IMR-90 (cell line): Measurements from ENCODE around the gene H2BK1. TPM values are rescaled to one million over a fixed set of nuclear protein-coding genes. Genes with fewer than 3 reads are reported as not detected.

Source experiments
- ATAC-seq: fragments of 200-7000 bp; cut with Tn5 transposase; 2 replicates; pipeline ENCODE4 v1.9.1; 2020; ENCODE audit warnings: low read depth, mild to moderate bottlenecking, moderate library complexity
- BruUV-seq: library from RNA; stranded (reverse); fragments of 400-500 nt; replicated peaks from 2 replicates; lab custom pipeline; 2021; lab: Mats Ljungman, UMichigan
- CTCF ChIA-PET: fragments of 300-600 bp; formaldehyde crosslinking; extraction: SDS; loops from one replicate; lab custom pipeline; 2021; ENCODE audit warnings: antibody characterized with exemption; lab: Yijun Ruan, JAX
- POLR2A ChIA-PET: fragments of 300-600 bp; sonication (Branson Sonifier 250); formaldehyde crosslinking; loops from one replicate; lab custom pipeline; 2022; ENCODE audit warnings: antibody characterized with exemption; ENCODE audit not compliant: unreplicated experiment; lab: Charles Lee
- DNase-seq: peaks from one replicate; pipeline ENCODE4 v3.0.0; 2013
- H2AFZ ChIP-seq: replicated peaks from 2 replicates; pipeline ENCODE3; 2013; ENCODE audit warnings: low read length, mild to moderate bottlenecking; ENCODE audit not compliant: poor library complexity
- H2AK5ac ChIP-seq: 2 replicates; pipeline ENCODE4 v1.6.1; 2013; ENCODE audit warnings: low read depth, low read length, inconsistent platforms
- H2AK9ac ChIP-seq: replicated peaks from 2 replicates; pipeline ENCODE3; 2013; ENCODE audit warnings: mild to moderate bottlenecking, low read depth, low read length, moderate library complexity; ENCODE audit not compliant: poor library complexity
- H2BK120ac ChIP-seq: 2 replicates; pipeline ENCODE4 v1.6.1; 2013; ENCODE audit warnings: low read depth, low read length, inconsistent platforms
- H2BK15ac ChIP-seq: 3 replicates; pipeline ENCODE4 v1.6.1; 2013; ENCODE audit warnings: low read depth, low read length, inconsistent platforms
- H2BK20ac ChIP-seq: 2 replicates; pipeline ENCODE4 v1.6.1; 2013; ENCODE audit warnings: low read depth, mild to moderate bottlenecking, inconsistent platforms, low read length, moderate library complexity
- H2BK5ac ChIP-seq: 2 replicates; pipeline ENCODE4 v1.6.1; 2013; ENCODE audit warnings: mild to moderate bottlenecking, low read depth, low read length, inconsistent platforms; ENCODE audit not compliant: poor library complexity, severe bottlenecking
- H3K14ac ChIP-seq: replicated peaks from 2 replicates; pipeline ENCODE4 v1.6.1; 2013; ENCODE audit warnings: low read depth, low read length, inconsistent platforms
- H3K18ac ChIP-seq: 2 replicates; pipeline ENCODE4 v1.6.1; 2013; ENCODE audit warnings: low read depth, low read length, control low read depth
- H3K23ac ChIP-seq: 2 replicates; pipeline ENCODE4 v1.6.1; 2013; ENCODE audit warnings: low read depth, low read length, inconsistent platforms
- H3K27ac ChIP-seq: 2 replicates; pipeline ENCODE4 v1.5.1; 2013; ENCODE audit warnings: mild to moderate bottlenecking, control low read depth, low read length; ENCODE audit not compliant: insufficient read depth
- H3K27me3 ChIP-seq: 2 replicates; pipeline ENCODE4 v1.6.1; 2013; ENCODE audit warnings: low read length; ENCODE audit not compliant: control insufficient read depth, insufficient read depth
- H3K36me3 ChIP-seq: 2 replicates; pipeline ENCODE4 v1.6.1; 2013; ENCODE audit warnings: low read length, mixed read lengths; ENCODE audit not compliant: control insufficient read depth, insufficient read depth
- H3K4ac ChIP-seq: 2 replicates; pipeline ENCODE4 v1.6.1; 2013; ENCODE audit warnings: low read depth, low read length, inconsistent platforms
- H3K4me1 ChIP-seq: 2 replicates; pipeline ENCODE4 v1.6.1; 2013; ENCODE audit warnings: low read length, mixed read lengths; ENCODE audit not compliant: control insufficient read depth, insufficient read depth
- H3K4me2 ChIP-seq: 2 replicates; pipeline ENCODE4 v1.6.1; 2013; ENCODE audit warnings: low read depth, mild to moderate bottlenecking, control low read depth, low read length, moderate library complexity
- H3K4me3 ChIP-seq: 2 replicates; pipeline ENCODE4 v1.5.1; 2013; ENCODE audit warnings: low read depth, mild to moderate bottlenecking, control low read depth, low read length, moderate library complexity; ENCODE audit not compliant: insufficient read depth
- H3K56ac ChIP-seq: 2 replicates; pipeline ENCODE4 v1.6.1; 2013; ENCODE audit warnings: low read length, inconsistent platforms; ENCODE audit not compliant: insufficient read depth; ENCODE audit errors: extremely low read depth
- H3K79me1 ChIP-seq, 2 experiments: 2 replicates each; pipeline ENCODE4 v1.6.1; 2013; ENCODE audit warnings: low read length in 2 of 2, inconsistent platforms in 1 of 2, low read depth in 1 of 2
- H3K9ac ChIP-seq: 2 replicates; pipeline ENCODE4 v1.6.1; 2013; ENCODE audit warnings: low read depth, low read length, control low read depth
- H3K9me1 ChIP-seq: 2 replicates; pipeline ENCODE4 v1.6.1; 2013; ENCODE audit warnings: low read length, inconsistent platforms; ENCODE audit not compliant: insufficient read depth
- H3K9me3 ChIP-seq: 2 replicates; pipeline ENCODE4 v1.6.1; 2013; ENCODE audit warnings: low read length; ENCODE audit not compliant: control insufficient read depth, insufficient read depth
- H4K20me1 ChIP-seq: 2 replicates; pipeline ENCODE4 v1.6.1; 2013; ENCODE audit warnings: low read length, inconsistent platforms; ENCODE audit not compliant: insufficient read depth
- H4K5ac ChIP-seq: 2 replicates; pipeline ENCODE4 v1.6.1; 2013; ENCODE audit warnings: mild to moderate bottlenecking, low read depth, low read length, control low read depth
- H4K8ac ChIP-seq, 2 experiments: 2 replicates each; pipeline ENCODE4 v1.6.1; 2013; ENCODE audit warnings: low read depth in 2 of 2, low read length in 2 of 2, control low read depth in 1 of 2, inconsistent platforms in 1 of 2
- H4K91ac ChIP-seq: 2 replicates; pipeline ENCODE4 v1.6.1; 2013; ENCODE audit warnings: low read depth, low read length, inconsistent platforms; ENCODE audit not compliant: insufficient read depth
- BHLHE40 ChIP-seq: fragments of 150-350 bp; IDR thresholded peaks from 2 replicates; pipeline ENCODE4 v1.6.1; 2016; ENCODE audit warnings: mild to moderate bottlenecking, low read depth, low read length
- CEBPB ChIP-seq: IDR thresholded peaks from 2 replicates; pipeline ENCODE4 v1.6.1; 2012; ENCODE audit warnings: low read depth, low read length, improper control_type of control experiment
- CHD1 ChIP-seq: IDR thresholded peaks from 2 replicates; pipeline ENCODE4 v1.6.1; 2012; ENCODE audit warnings: low read depth, low read length, improper control_type of control experiment
- CTCF ChIP-seq: conservative IDR thresholded peaks from 2 replicates; pipeline ENCODE4 v1.5.1; 2012; ENCODE audit warnings: mild to moderate bottlenecking, low read depth, low read length, improper control_type of control experiment
- FOS ChIP-seq: fragments of 150-350 bp; IDR thresholded peaks from 2 replicates; pipeline ENCODE4 v1.6.1; 2016; ENCODE audit warnings: low read depth, low read length
- MAFK ChIP-seq: IDR thresholded peaks from 2 replicates; pipeline ENCODE4 v1.6.1; 2012; ENCODE audit warnings: low read depth, low read length, improper control_type of control experiment
- MAZ ChIP-seq: IDR thresholded peaks from 2 replicates; pipeline ENCODE4 v1.6.1; 2012; ENCODE audit warnings: low read depth, mild to moderate bottlenecking, low read length, improper control_type of control experiment, moderate library complexity, borderline replicate concordance
- MXI1 ChIP-seq: IDR thresholded peaks from 2 replicates; pipeline ENCODE4 v1.6.1; 2012; ENCODE audit warnings: low read depth, mild to moderate bottlenecking, low read length, moderate library complexity, borderline replicate concordance
- NFE2L2 ChIP-seq: fragments of 150-350 bp; IDR thresholded peaks from 2 replicates; pipeline ENCODE4 v1.6.1; 2016; ENCODE audit warnings: low read depth, mild to moderate bottlenecking, low read length
- POLR2A ChIP-seq: IDR thresholded peaks from 2 replicates; pipeline ENCODE4 v1.6.1; 2012; ENCODE audit warnings: mild to moderate bottlenecking, low read depth, low read length
- RAD21 ChIP-seq: IDR thresholded peaks from 2 replicates; pipeline ENCODE4 v1.6.1; 2012; ENCODE audit warnings: low read length, improper control_type of control experiment
- RCOR1 ChIP-seq: IDR thresholded peaks from 2 replicates; pipeline ENCODE4 v1.6.1; 2012; ENCODE audit warnings: mild to moderate bottlenecking, low read length, improper control_type of control experiment; ENCODE audit not compliant: insufficient replicate concordance
- RFX5 ChIP-seq: IDR thresholded peaks from 2 replicates; pipeline ENCODE4 v1.8.0; 2012; ENCODE audit warnings: low read depth, mild to moderate bottlenecking, low read length, moderate library complexity
- SMC3 ChIP-seq: fragments of 150-350 bp; IDR thresholded peaks from 2 replicates; pipeline ENCODE4 v1.6.1; 2016; ENCODE audit warnings: low read depth, mild to moderate bottlenecking, antibody characterized with exemption, low read length, moderate library complexity
- USF2 ChIP-seq: fragments of 150-350 bp; IDR thresholded peaks from 2 replicates; pipeline ENCODE4 v1.6.1; 2017; ENCODE audit warnings: mild to moderate bottlenecking, antibody characterized with exemption, low read length, low read depth
- WGBS, 2 experiments: methylation state at CpG; one replicate each; pipeline versions ENCODE4 v1.1.5 to v1.1.7; 2013; ENCODE audit warnings: missing lambda C conversion rate in 2 of 2; ENCODE audit not compliant: insufficient read length in 1 of 2; ENCODE audit errors: extremely low coverage in 2 of 2; 5-methylcytosine and 5-hydroxymethylcytosine counted together
- dilution Hi-C: fragments of 300-500 bp; cut with HindIII; formaldehyde crosslinking; loops from one replicate; pipeline ENCODE4 v1.14.3; 2018; ENCODE audit warnings: low sequenced_read_pairs; ENCODE audit not compliant: unreplicated experiment
- in situ Hi-C: fragments of 300-500 bp; cut with MboI; formaldehyde crosslinking; loops from 3 replicates; pipeline ENCODE4 v1.14.3; 2019; ENCODE audit warnings: low sequenced_read_pairs, inconsistent platforms, mixed read lengths
- intact Hi-C: fragments of 100-400 bp; cut with micrococcal nuclease; formaldehyde crosslinking; loops from 2 replicates; pipeline ENCODE4 v1.10.0; 2022
- polyA plus RNA-seq, 3 experiments: library from polyadenylated mRNA; depleted of rRNA; stranded (reverse); fragments of >200 nt; gene quantifications; 2 replicates each; pipeline ENCODE4 v1.2.3, GENCODE V29; 2012; ENCODE audit warnings: low replicate concordance in 1 of 3
- total RNA-seq: library from RNA; depleted of rRNA; stranded (reverse); fragments of >200 nt; gene quantifications from 2 replicates; pipeline ENCODE4 v1.2.3, GENCODE V29; 2012
- TF ChIP-seq, protein P1 (sequence below): fragments of 150-350 bp; IDR thresholded peaks from 2 replicates; pipeline ENCODE4 v1.6.1; 2016; ENCODE audit warnings: low read depth, mild to moderate bottlenecking, low read length, moderate library complexity, borderline replicate concordance

Gene H2BK1
- total and polyA plus RNA-seq, 2 of the 4 experiments (the other 2 are of a cell fraction) = not detected

DNA sequence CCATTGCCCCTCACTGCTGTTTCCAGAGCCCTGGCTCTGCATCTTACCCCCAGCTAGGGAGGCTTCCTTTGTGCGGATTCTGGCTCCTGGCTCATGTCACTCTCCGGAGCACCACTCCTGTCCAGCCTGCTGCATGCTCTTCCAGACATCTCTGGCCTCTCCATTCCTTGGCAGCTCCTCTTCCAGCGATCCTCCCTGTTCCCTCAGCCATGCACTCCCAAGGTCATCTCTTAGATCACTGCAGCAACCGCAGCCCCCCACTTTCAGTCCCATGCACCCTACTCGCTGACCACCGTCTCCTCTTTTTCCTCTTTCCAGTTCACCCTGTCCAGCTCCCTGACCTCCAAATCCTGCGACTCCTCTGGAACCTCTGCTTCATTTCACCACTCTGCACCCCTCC lies 45.1 kb upstream of the H2BK1 start:
- TF ChIP-seq SMC3 = no peak
- no peak for TF ChIP-seq MXI1
- no peak for TF ChIP-seq CTCF
- TF ChIP-seq CEBPB = no peak
- TF ChIP-seq NFE2L2 = no peak
- TF ChIP-seq FOS = no peak
- no peak for TF ChIP-seq POLR2A
- no peak for TF ChIP-seq USF2
- TF ChIP-seq CHD1 = no peak
- TF ChIP-seq RFX5 = no peak
- TF ChIP-seq, protein P1, sequence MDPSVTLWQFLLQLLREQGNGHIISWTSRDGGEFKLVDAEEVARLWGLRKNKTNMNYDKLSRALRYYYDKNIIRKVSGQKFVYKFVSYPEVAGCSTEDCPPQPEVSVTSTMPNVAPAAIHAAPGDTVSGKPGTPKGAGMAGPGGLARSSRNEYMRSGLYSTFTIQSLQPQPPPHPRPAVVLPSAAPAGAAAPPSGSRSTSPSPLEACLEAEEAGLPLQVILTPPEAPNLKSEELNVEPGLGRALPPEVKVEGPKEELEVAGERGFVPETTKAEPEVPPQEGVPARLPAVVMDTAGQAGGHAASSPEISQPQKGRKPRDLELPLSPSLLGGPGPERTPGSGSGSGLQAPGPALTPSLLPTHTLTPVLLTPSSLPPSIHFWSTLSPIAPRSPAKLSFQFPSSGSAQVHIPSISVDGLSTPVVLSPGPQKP = no peak
- TF ChIP-seq MAFK = no peak
- TF ChIP-seq MAZ = no peak
- no peak for TF ChIP-seq BHLHE40
- no peak for TF ChIP-seq RAD21
- TF ChIP-seq RCOR1 = no peak
- Histone ChIP-seq H4K5ac (no peak overlapping the region), H3K27me3 (peaks cover 15% of the 10 kb centered on the region), H3K9ac (no peak overlapping the region), H3K27ac (no peak overlapping the region), H2AK9ac (no peak overlapping the region), H3K23ac (no peak overlapping the region), H2BK15ac (no peak overlapping the region), H3K4ac (no peak overlapping the region), H2BK5ac (no peak overlapping the region), H3K18ac (no peak overlapping the region), H3K79me1 (peaks cover 4 to 21% of the 10 kb centered on the region in 2 experiments; a peak in 2 of 4 replicates), H2BK20ac (no peak overlapping the region), H2BK120ac (no peak overlapping the region), H3K4me3 (no peak overlapping the region), H3K56ac (no peak overlapping the region), H4K20me1 (no peaks in the 10 kb centered on the region), H3K36me3 (no peaks in the 10 kb centered on the region), H2AFZ (peak overlapping the region; percentile 23), H3K9me1 (peaks cover 5% of the 10 kb centered on the region; the same call in 1 of the 2 replicates), H4K91ac (no peak overlapping the region), H3K14ac (no peak overlapping the region), H2AK5ac (no peak overlapping the region), H3K4me1 (peaks cover 15% of the 10 kb centered on the region), H3K9me3 (no peaks in the 10 kb centered on the region), H4K8ac (no peak overlapping the region), H3K4me2 (no peak overlapping the region)
- intact Hi-C loops (no loop called here), dilution Hi-C loops (no loop called here), in situ Hi-C loops (no loop called here)
- DNase-seq (no peak), ATAC-seq (no peak)
- BruUV-seq = no TSS peak
- 74% methylated on average over 7 of the region's 7 CpGs; no CpG with 5 or more reads in 1 of the 2 experiments for WGBS, 2 experiments
- CTCF ChIA-PET = no interaction called here
- POLR2A ChIA-PET = no interaction called here
